NCI-H146 treated with DMSO at 0.1 percent for 48 hours (cell line): ENCODE data around the gene MYO1G.
A peak's percentile ranks its signal among the peaks of the same experiment; 100 is the strongest.
"Not testable (repeated sequence)": the region's sequence is repeated elsewhere in the genome, so short reads cannot be mapped to it uniquely, and the experiment has no call there.

Experiments used
- DNase-seq: peaks from one replicate; lab custom pipeline; 2025; ENCODE audit not compliant: unreplicated experiment; lab: John Stamatoyannopoulos, UW

The MYO1G gene

DNA sequence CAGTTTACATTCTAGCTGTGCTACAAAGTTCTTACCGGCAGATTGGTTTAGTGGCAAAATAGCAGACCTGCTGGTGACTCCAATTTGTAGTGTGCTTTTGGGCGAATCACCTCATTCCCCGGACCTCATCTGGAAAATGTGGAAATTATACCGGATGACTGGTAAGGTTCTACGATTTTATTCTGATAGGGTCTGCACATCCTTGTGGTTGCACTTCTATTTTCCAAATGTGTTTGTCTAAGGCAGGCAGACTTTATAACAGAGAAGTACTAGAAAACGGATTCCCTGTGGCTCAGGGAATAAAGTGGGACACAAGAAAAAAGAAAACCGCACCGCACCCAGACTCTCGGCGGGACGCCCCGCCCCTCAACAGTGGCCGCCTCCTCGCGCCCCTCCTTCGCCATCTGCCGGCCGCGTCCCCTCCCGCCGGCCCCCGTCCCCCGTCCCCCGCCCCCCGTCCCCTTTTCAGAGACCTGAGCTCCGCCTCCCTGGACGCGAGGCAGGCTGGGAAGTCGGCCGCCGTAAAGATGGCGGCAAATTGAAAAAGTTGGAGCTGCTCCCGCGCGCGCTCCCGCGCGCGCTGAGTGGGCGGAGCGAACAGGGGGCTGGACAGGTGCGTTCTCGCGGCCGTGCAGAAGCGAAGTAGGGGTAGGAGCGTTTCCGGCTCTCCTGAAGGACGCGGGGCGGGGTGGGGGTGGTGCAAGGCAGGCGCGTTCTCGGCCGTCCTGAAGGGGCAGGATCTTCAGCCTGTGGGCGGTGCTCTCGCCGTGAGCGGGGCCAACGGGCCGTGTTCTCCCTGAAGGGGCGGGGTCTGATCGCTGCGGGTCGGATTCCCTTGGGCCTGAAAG lies 20.7 kb upstream of the MYO1G start:
- DNase-seq, result peak; percentile 93

DNA sequence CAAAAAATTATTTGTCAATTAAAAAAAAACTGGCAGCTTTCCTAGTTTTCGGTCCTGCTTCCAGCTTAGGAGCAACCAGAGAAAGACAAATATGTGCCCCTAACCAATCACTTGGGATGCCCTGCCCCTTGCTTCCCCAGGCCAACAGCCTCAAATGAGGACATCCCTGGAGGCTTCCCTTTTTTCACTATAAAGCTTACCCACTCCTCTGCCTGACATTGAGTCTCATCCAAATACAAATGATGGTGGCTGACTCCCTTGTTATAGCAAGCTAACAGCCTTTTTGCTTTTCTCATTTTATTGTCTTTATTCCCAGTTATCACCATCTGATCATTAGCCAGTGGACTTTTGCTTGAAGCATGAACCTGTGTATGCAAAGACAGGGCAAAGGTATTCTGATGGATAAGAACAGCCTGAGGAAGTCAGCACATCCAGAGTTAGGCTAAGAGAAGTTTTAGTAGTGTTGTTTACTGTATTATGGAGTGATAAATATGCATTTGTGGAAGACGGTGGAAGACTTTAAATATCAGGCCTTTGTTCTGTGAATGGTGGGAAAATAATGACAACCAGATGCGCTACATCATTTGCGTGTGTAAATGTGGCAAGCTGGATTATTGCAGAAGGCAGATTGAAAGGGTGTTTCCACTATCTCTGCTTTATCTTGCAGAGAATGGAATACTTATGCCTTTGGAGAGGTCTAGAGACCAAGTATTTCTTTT lies 19.5 kb upstream of the MYO1G start:
- no peak for DNase-seq

- DNase-seq, result no peak
These were observed 17.0 kb upstream of the MYO1G start for GRCh38 chr7:44995555-44996493.

- no peak for DNase-seq
These were observed 16.2 kb upstream of the MYO1G start for GRCh38 chr7:44994877-44995554.

- not testable (repeated sequence) for DNase-seq
These were observed 13.4 kb upstream of the MYO1G start for GRCh38 chr7:44992004-44992795.

DNA sequence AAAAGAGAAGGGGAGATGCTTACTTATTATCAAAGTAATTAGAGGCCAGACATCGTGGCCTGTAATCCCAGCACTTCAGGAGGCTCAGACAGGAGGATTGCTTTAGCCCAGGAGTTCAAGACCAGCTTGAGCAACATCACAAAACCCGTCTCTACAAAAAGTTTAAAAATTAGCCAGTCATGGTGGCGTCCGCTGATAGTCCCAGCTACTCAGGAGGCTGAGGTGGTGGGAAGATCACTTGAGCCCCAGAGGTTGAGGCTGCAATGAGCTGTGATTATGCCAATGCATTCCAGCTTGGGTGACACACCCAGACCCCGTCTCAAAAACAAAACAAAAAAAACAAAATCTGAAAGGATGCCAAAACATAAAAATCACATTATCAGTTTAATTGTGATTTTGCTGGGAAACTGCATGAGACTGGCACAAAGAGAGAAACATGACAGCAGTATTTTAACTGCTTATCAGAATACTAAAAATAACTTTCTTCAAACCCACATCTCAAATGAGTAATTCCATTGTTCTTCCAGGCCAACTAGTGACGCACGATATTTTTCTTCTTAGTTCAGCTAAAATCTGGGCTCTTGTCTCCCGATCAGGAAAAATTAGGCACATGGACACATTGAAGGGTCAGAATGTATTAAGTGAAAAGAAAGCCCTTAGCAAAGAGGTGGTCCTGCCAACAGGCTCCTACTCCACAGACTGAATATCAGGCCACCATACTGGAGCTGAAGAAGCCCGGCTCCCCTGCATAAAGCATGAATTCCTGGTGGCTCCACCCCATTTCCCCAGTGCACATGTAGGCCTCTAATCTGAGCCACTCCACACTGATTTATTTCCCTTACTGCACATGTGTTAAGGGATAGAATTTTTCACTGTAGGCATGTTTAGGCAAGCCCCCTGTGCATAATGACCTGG lies 11.6 kb upstream of the MYO1G start:
- no peak for DNase-seq

DNA sequence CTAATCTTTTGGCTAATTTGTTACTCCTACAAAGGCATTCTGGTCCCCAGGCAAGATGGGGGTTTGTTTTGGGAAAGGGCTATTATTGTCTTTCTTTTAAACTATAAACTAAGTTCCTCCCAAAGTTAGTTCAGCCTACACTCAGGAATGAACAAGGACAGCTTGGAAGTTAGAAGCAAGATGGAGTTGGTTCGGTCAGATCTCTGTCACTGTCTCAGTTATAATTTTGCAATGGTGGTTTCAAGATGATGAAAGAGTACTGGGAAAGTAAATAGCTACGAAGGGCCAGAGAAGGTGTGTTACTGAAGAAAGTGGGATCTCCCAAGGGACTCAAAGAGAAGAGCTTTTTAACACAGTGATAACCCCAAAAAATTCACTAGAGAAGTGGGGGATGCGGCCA lies 10.3 kb upstream of the MYO1G start:
- DNase-seq, result no peak

DNA sequence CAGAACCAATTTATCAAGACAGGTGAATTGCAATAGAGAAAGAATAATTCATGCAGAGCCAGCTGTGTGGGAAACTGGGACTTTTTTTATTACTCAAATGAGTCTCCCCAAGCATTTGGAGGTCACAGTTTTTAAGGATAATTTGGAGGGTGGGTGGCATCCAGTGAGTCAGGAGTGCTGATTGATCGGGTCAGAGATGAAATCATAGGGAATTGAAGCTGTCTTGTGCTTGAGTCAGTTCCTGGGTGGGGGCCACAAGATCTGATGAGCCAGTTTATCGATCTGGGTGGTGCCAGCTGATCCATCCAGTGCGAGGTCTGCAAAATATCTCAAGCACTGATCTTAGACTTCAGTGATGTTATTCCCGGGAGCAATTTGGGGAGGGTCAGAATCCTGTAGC lies 9.9 kb upstream of the MYO1G start:
- DNase-seq, result no peak

DNA sequence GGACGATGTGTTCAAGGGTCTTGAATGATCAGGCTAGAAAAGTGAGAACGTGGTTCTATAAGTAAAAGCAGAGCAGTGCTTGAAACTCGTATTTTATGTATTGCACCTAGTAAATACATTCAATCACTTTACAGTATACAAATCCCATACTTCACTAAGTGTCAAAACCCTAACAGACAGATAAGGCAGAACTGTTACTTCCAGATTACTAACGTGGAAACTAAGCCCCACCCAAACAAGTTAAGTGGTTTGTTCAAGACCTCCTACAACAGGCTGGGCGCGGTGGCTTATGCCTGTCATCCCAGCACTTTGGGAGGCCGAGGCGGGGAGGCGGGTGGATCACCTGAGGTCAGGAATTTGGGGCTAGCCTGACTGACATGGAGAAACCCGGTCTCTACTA lies 9.2 kb upstream of the MYO1G start:
- DNase-seq, result no peak

DNA sequence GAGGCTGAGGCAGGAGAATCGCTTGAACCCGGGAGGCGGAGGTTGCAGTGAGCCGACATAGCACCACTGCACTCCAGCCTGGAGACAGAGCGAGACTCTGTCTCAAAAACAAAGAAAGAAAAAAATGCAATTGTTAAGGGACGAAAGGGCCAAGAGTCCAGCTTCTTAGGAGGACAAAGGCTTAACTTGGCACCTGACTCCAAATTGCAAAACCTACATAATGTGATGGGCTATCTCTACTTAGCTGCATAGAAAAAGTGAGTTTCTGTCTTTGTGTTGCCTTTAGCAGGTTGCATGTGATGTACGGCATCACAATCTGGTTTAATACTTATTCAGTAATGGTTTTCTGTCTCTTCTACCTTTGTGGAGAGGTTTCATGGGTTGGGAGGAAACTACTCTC lies 8.6 kb upstream of the MYO1G start:
- no peak for DNase-seq

DNA sequence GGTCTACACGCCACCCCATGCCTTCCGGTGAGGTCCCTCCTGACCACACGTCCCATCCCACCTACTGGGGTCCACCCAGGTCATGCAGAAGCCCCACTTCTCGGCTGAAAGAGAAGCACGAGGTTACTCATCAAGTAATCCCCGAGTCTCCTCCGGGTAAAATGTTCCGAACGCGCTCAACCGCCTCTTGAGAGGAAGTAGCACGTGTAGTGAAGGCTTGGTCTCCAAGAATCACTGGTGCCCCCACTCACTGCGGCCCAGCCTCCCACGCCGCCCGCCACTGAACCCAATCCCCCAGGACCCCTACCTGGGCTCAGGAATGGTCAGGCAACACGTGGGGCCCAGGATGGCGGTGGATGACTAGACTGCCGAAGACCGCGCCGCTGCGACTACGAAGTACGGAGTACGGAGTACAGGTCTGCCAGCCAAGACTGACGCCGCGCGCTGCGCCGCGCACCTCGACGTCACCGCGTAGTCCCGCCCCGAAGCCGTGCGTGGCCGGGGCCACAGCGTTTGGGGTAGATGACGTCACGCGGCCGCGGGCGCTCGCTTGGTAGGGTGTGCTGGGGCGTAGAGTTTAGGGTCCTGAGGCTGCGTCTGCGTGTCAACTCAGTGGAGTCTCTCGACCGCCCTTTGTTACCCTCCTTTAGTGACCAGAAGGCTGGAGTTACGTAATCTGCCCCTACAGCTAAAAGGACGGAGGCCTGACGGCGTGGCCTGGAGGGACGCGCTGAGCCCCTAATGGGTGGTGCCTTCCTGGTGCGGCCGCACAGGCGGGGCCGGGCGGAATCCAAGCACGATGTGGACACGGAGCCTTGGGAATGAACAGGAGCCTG lies 7.6 kb upstream of the MYO1G start:
- DNase-seq, result peak; percentile 86

GRCh38 chr7:44985900-44986217 lies 7.0 kb upstream of the MYO1G start:
- no peak for DNase-seq

- no peak for DNase-seq
These were observed 6.3 kb upstream of the MYO1G start for GRCh38 chr7:44985033-44985695.

DNA sequence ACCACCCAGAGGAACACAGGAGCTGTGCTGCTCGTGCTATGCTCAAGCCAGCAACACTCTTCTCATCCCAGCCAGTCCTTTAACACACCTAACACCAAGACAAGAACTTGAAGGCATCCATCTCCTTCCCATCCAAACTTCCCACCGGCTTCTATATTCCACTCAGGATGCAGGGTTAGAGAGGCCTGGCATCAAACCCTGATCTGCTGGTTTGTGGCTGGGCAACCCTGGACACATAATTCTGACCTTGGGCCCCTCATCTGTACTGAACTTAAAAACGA lies 5.6 kb upstream of the MYO1G start:
- no peak for DNase-seq

DNA sequence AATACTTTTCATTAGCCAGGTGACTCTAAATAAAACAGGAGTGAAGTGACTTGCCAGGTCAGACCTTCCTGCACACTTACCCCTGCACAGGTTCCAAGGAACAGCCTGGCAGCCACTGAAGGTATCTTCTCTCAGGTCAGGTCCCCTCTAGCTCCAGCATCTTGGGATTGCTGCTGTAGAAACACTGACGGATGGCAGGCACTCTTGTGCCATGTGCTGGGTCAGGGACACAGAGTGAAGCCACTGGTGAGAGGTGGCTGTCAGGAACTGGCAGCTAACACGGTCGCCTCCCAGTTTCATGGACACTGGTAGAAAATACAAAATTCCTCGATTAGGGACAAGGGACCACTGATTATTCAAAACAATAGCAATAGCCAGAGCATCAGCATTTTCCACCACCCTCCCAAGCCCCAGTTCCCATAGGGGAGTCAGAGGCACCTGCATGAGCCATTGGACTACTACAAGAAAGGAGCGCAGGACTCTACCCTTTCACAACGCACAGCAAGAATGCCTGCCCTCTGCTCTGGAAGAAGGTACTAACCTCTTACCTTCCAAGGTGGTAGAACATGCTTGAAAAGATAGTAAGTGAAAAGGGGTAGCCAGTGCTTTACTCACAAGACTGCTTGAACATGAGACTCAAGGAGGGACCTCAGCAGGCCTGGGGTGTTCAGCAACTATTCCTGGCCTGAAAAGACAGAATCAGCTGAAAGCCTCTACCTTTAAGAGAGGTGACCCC lies 5.1 kb upstream of the MYO1G start:
- no peak for DNase-seq

DNA sequence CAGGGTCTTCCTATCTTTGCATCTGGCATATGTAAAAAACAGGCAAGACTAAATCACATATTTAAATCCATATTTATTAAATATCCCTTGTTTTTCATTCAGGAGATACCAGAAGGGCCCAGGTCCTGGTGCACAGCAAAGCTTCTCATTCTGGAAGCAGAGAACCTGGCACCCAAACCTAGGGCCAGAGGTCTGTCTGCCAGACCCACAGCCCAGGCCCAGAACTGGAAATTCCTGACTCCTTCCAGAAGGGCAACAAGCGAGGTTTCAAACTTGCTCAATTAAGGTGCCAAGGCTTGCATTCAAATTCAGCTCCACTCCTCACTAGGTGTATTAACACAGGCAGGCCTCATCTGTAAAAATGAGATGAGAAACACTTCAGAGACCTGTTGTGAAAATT lies 4.2 kb upstream of the MYO1G start:
- no peak for DNase-seq

- no peak for DNase-seq
These were observed 3.7 kb upstream of the MYO1G start for GRCh38 chr7:44982535-44982923.
